GM18526 (cell line): ENCODE data around the gene ANKRD9.

Experiments used
- POLR2A ChIP-seq: IDR thresholded peaks from 3 replicates; pipeline ENCODE4 v1.6.1; 2011; ENCODE audit not compliant: insufficient read length; ENCODE audit errors: extremely low read depth

ANKRD9 gene

DNA sequence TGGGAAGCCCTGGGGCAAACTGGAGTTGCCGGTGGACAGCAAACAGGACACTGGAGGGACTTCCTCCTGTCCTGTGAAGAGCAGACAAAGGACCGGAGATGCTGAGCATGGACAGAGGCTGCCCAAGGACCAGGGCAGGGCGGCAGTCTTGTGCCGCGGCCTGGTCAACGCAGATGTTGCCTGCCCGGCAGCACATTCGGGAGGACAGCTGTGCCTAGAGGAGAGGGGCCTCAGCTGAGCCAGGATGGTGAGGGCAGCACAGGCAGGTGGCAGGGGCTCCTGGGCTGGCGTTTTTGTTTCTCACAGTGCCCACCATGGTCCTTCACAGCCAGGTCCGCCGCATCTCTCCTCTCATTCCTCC lies 13.3 kb downstream of the ANKRD9 start:
- TF ChIP-seq POLR2A = no peak

- no peak for TF ChIP-seq POLR2A
These were observed 13.9 kb downstream of the ANKRD9 start for GRCh38 chr14:102495491-102496330.

DNA sequence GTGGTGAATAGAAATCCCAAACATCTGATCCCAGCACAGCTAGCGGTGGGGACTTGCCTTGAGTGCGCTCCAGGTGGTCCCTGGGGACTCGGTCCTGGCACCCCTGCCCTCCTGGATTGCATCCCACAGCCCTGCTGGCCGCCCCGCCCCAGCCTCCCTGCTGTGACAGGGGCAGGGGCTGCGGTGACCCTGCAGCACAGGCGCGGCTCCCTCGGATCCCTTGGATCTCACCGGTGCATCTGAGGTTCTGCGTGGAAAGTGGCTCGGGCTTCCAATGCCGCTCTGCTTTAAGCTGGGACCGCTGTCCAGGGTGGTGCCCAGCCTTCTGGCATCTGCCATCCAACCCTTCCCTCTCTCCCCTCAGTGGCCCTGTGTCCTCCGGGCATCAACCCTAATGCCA lies 16.0 kb downstream of the ANKRD9 start:
- no peak for TF ChIP-seq POLR2A

- TF ChIP-seq POLR2A = no peak
These were observed 16.5 kb downstream of the ANKRD9 start for GRCh38 chr14:102493096-102493495.

DNA sequence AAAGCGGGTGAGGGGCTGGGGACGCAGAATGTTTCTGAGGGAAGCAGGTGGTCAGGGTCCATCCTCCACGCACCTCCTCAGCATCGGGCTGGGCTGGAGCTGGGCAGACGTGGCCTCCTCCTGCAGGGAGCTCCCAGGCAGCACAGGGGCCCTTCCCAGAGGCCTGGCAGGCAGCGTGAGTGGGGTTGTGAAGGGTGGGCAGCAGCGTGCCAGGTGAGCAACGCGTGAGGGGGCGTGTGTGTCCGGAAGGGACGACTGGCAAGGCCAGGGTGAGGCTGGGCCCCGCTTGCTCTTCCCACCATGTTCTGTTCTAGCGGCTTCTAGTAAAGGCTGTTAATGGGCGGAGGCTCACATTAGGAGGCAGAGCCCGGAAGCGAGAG lies 17.1 kb downstream of the ANKRD9 start:
- no peak for TF ChIP-seq POLR2A

DNA sequence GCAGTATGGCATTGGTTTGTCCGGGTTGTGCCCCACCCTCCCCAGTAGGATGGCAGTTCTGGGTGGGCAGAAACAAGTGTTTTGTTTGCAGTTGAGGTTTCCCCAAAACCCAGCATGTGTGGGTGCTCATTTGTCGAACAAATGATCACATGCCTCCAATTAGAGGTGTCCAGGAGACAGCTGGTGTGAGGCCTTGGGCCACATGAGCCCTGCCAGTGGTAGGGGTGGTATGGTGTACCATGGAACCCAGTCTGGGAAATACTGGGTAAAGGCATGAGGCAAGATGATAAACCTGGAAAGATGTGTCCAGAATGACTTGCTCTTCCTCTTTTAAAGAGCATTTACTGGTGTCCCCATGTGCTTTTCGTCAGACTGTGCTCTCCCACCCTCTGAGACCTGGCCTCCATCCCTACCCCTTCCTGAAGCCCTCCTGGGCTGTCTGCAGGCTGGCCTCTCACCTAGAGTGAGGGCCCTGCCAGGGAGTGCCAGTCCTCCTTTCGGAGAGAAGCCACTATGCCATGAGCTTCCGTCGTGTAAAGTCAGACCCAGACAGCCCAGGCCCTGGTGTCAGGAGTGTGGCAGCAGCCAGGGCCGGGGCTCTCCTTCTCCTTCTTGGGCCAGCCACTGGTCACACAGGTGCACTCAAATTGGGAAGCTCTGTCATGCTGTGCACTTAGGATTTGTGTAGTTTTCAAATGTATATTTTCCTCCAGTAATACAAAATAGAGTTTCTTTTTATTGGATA lies 17.6 kb downstream of the ANKRD9 start:
- no peak for TF ChIP-seq POLR2A

- TF ChIP-seq POLR2A = no peak
These were observed 18.2 kb downstream of the ANKRD9 start for GRCh38 chr14:102491366-102491765.

GRCh38 chr14:102490456-102490855 lies 19.1 kb downstream of the ANKRD9 start:
- no peak for TF ChIP-seq POLR2A

DNA sequence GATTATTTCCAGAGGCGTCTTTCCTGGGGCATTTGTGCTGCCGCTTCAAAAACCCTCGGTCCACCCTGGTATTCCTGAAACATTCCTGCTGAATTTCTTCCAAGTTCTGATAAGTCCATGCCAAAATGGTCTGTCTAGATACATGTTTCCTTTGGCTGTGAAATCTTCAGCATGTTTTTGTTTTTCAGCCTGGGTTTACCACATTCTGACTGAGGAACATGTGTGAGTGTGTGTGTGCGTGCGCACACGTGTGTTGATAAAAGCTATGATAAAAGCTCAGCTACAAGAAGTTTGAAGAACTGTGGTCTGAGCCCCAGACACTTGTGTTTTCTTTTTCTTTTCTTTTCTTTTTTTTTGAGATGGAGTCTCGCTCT lies 22.4 kb downstream of the ANKRD9 start:
- no peak for TF ChIP-seq POLR2A

- no peak for TF ChIP-seq POLR2A
These were observed 22.9 kb downstream of the ANKRD9 start for GRCh38 chr14:102486513-102487203.

GRCh38 chr14:102485693-102486512 lies 23.7 kb downstream of the ANKRD9 start:
- TF ChIP-seq POLR2A = no peak

DNA sequence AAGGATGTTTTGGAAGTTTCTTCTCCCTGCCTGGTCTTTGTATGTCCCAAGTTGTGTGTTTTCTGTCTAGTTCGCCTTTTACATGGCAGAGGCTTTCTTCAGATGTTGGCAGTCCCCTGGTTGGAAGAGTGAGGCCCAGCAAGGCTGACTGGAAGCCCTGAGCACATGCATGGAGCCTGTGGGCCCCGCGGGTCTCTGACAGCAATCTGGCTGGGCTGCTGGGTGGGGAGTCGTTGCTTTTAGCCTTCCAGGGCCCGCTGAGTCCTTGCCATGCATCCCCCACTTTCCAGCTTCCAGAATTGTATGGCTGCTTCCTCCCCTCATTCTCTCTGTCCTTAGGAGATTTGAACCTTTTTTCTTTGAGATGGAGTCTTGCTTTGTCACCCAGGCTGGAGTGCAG lies 25.3 kb downstream of the ANKRD9 start:
- no peak for TF ChIP-seq POLR2A

- no peak for TF ChIP-seq POLR2A
These were observed 27.8 kb downstream of the ANKRD9 start for GRCh38 chr14:102481791-102482238.

- TF ChIP-seq POLR2A = no peak
These were observed 28.2 kb downstream of the ANKRD9 start for GRCh38 chr14:102481371-102481770.

- no peak for TF ChIP-seq POLR2A
These were observed 29.8 kb downstream of the ANKRD9 start for GRCh38 chr14:102479777-102480176.
